IMR-90 (cell line): Measurements from ENCODE around the gene KATNAL2. TPM values are rescaled to one million over a fixed set of nuclear protein-coding genes. Genes with fewer than 3 reads are reported as not detected.

Experiments
- ATAC-seq: fragments of 200-7000 bp; cut with Tn5 transposase; 2 replicates; pipeline ENCODE4 v1.9.1; 2020; ENCODE audit warnings: low read depth, mild to moderate bottlenecking, moderate library complexity
- BruUV-seq: library from RNA; stranded (reverse); fragments of 400-500 nt; replicated peaks from 2 replicates; lab custom pipeline; 2021; lab: Mats Ljungman, UMichigan
- CTCF ChIA-PET: fragments of 300-600 bp; formaldehyde crosslinking; extraction: SDS; loops from one replicate; lab custom pipeline; 2021; ENCODE audit warnings: antibody characterized with exemption; lab: Yijun Ruan, JAX
- POLR2A ChIA-PET: fragments of 300-600 bp; sonication (Branson Sonifier 250); formaldehyde crosslinking; loops from one replicate; lab custom pipeline; 2022; ENCODE audit warnings: antibody characterized with exemption; ENCODE audit not compliant: unreplicated experiment; lab: Charles Lee
- DNase-seq: peaks from one replicate; pipeline ENCODE4 v3.0.0; 2013
- H2AFZ ChIP-seq: replicated peaks from 2 replicates; pipeline ENCODE3; 2013; ENCODE audit warnings: low read length, mild to moderate bottlenecking; ENCODE audit not compliant: poor library complexity
- H2AK5ac ChIP-seq: 2 replicates; pipeline ENCODE4 v1.6.1; 2013; ENCODE audit warnings: low read depth, low read length, inconsistent platforms
- H2AK9ac ChIP-seq: replicated peaks from 2 replicates; pipeline ENCODE3; 2013; ENCODE audit warnings: mild to moderate bottlenecking, low read depth, low read length, moderate library complexity; ENCODE audit not compliant: poor library complexity
- H2BK120ac ChIP-seq: 2 replicates; pipeline ENCODE4 v1.6.1; 2013; ENCODE audit warnings: low read depth, low read length, inconsistent platforms
- H2BK15ac ChIP-seq: 3 replicates; pipeline ENCODE4 v1.6.1; 2013; ENCODE audit warnings: low read depth, low read length, inconsistent platforms
- H2BK20ac ChIP-seq: 2 replicates; pipeline ENCODE4 v1.6.1; 2013; ENCODE audit warnings: low read depth, mild to moderate bottlenecking, inconsistent platforms, low read length, moderate library complexity
- H2BK5ac ChIP-seq: 2 replicates; pipeline ENCODE4 v1.6.1; 2013; ENCODE audit warnings: mild to moderate bottlenecking, low read depth, low read length, inconsistent platforms; ENCODE audit not compliant: poor library complexity, severe bottlenecking
- H3K14ac ChIP-seq: replicated peaks from 2 replicates; pipeline ENCODE4 v1.6.1; 2013; ENCODE audit warnings: low read depth, low read length, inconsistent platforms
- H3K18ac ChIP-seq: 2 replicates; pipeline ENCODE4 v1.6.1; 2013; ENCODE audit warnings: low read depth, low read length, control low read depth
- H3K23ac ChIP-seq: 2 replicates; pipeline ENCODE4 v1.6.1; 2013; ENCODE audit warnings: low read depth, low read length, inconsistent platforms
- H3K27ac ChIP-seq: 2 replicates; pipeline ENCODE4 v1.5.1; 2013; ENCODE audit warnings: mild to moderate bottlenecking, control low read depth, low read length; ENCODE audit not compliant: insufficient read depth
- H3K27me3 ChIP-seq: 2 replicates; pipeline ENCODE4 v1.6.1; 2013; ENCODE audit warnings: low read length; ENCODE audit not compliant: control insufficient read depth, insufficient read depth
- H3K36me3 ChIP-seq: 2 replicates; pipeline ENCODE4 v1.6.1; 2013; ENCODE audit warnings: low read length, mixed read lengths; ENCODE audit not compliant: control insufficient read depth, insufficient read depth
- H3K4ac ChIP-seq: 2 replicates; pipeline ENCODE4 v1.6.1; 2013; ENCODE audit warnings: low read depth, low read length, inconsistent platforms
- H3K4me1 ChIP-seq: 2 replicates; pipeline ENCODE4 v1.6.1; 2013; ENCODE audit warnings: low read length, mixed read lengths; ENCODE audit not compliant: control insufficient read depth, insufficient read depth
- H3K4me2 ChIP-seq: 2 replicates; pipeline ENCODE4 v1.6.1; 2013; ENCODE audit warnings: low read depth, mild to moderate bottlenecking, control low read depth, low read length, moderate library complexity
- H3K4me3 ChIP-seq: 2 replicates; pipeline ENCODE4 v1.5.1; 2013; ENCODE audit warnings: low read depth, mild to moderate bottlenecking, control low read depth, low read length, moderate library complexity; ENCODE audit not compliant: insufficient read depth
- H3K56ac ChIP-seq: 2 replicates; pipeline ENCODE4 v1.6.1; 2013; ENCODE audit warnings: low read length, inconsistent platforms; ENCODE audit not compliant: insufficient read depth; ENCODE audit errors: extremely low read depth
- H3K79me1 ChIP-seq, 2 experiments: 2 replicates each; pipeline ENCODE4 v1.6.1; 2013; ENCODE audit warnings: low read length in 2 of 2, inconsistent platforms in 1 of 2, low read depth in 1 of 2
- H3K9ac ChIP-seq: 2 replicates; pipeline ENCODE4 v1.6.1; 2013; ENCODE audit warnings: low read depth, low read length, control low read depth
- H3K9me1 ChIP-seq: 2 replicates; pipeline ENCODE4 v1.6.1; 2013; ENCODE audit warnings: low read length, inconsistent platforms; ENCODE audit not compliant: insufficient read depth
- H3K9me3 ChIP-seq: 2 replicates; pipeline ENCODE4 v1.6.1; 2013; ENCODE audit warnings: low read length; ENCODE audit not compliant: control insufficient read depth, insufficient read depth
- H4K20me1 ChIP-seq: 2 replicates; pipeline ENCODE4 v1.6.1; 2013; ENCODE audit warnings: low read length, inconsistent platforms; ENCODE audit not compliant: insufficient read depth
- H4K5ac ChIP-seq: 2 replicates; pipeline ENCODE4 v1.6.1; 2013; ENCODE audit warnings: mild to moderate bottlenecking, low read depth, low read length, control low read depth
- H4K8ac ChIP-seq, 2 experiments: 2 replicates each; pipeline ENCODE4 v1.6.1; 2013; ENCODE audit warnings: low read depth in 2 of 2, low read length in 2 of 2, control low read depth in 1 of 2, inconsistent platforms in 1 of 2
- H4K91ac ChIP-seq: 2 replicates; pipeline ENCODE4 v1.6.1; 2013; ENCODE audit warnings: low read depth, low read length, inconsistent platforms; ENCODE audit not compliant: insufficient read depth
- CHD1 ChIP-seq: IDR thresholded peaks from 2 replicates; pipeline ENCODE4 v1.6.1; 2012; ENCODE audit warnings: low read depth, low read length, improper control_type of control experiment
- MAFK ChIP-seq: IDR thresholded peaks from 2 replicates; pipeline ENCODE4 v1.6.1; 2012; ENCODE audit warnings: low read depth, low read length, improper control_type of control experiment
- NFE2L2 ChIP-seq: fragments of 150-350 bp; IDR thresholded peaks from 2 replicates; pipeline ENCODE4 v1.6.1; 2016; ENCODE audit warnings: low read depth, mild to moderate bottlenecking, low read length
- WGBS, 2 experiments: methylation state at CpG; one replicate each; pipeline versions ENCODE4 v1.1.5 to v1.1.7; 2013; ENCODE audit warnings: missing lambda C conversion rate in 2 of 2; ENCODE audit not compliant: insufficient read length in 1 of 2; ENCODE audit errors: extremely low coverage in 2 of 2; 5-methylcytosine and 5-hydroxymethylcytosine counted together
- dilution Hi-C: fragments of 300-500 bp; cut with HindIII; formaldehyde crosslinking; loops from one replicate; pipeline ENCODE4 v1.14.3; 2018; ENCODE audit warnings: low sequenced_read_pairs; ENCODE audit not compliant: unreplicated experiment
- in situ Hi-C: fragments of 300-500 bp; cut with MboI; formaldehyde crosslinking; loops from 3 replicates; pipeline ENCODE4 v1.14.3; 2019; ENCODE audit warnings: low sequenced_read_pairs, inconsistent platforms, mixed read lengths
- intact Hi-C: fragments of 100-400 bp; cut with micrococcal nuclease; formaldehyde crosslinking; loops from 2 replicates; pipeline ENCODE4 v1.10.0; 2022
- polyA plus RNA-seq, 3 experiments: library from polyadenylated mRNA; depleted of rRNA; stranded (reverse); fragments of >200 nt; gene quantifications; 2 replicates each; pipeline ENCODE4 v1.2.3, GENCODE V29; 2012; ENCODE audit warnings: low replicate concordance in 1 of 3
- total RNA-seq: library from RNA; depleted of rRNA; stranded (reverse); fragments of >200 nt; gene quantifications from 2 replicates; pipeline ENCODE4 v1.2.3, GENCODE V29; 2012
- TF ChIP-seq, protein P1 (sequence below): fragments of 150-350 bp; IDR thresholded peaks from 2 replicates; pipeline ENCODE4 v1.6.1; 2016; ENCODE audit warnings: low read depth, mild to moderate bottlenecking, low read length, moderate library complexity, borderline replicate concordance
- TF ChIP-seq, protein P2 (sequence below): fragments of 150-350 bp; IDR thresholded peaks from 2 replicates; pipeline ENCODE4 v1.6.1; 2017; ENCODE audit warnings: mild to moderate bottlenecking, antibody characterized with exemption, low read length, low read depth

The KATNAL2 gene
- total and polyA plus RNA-seq, 2 of the 4 experiments (the other 2 are of a cell fraction), result 0.90 to 2.3 TPM

DNA sequence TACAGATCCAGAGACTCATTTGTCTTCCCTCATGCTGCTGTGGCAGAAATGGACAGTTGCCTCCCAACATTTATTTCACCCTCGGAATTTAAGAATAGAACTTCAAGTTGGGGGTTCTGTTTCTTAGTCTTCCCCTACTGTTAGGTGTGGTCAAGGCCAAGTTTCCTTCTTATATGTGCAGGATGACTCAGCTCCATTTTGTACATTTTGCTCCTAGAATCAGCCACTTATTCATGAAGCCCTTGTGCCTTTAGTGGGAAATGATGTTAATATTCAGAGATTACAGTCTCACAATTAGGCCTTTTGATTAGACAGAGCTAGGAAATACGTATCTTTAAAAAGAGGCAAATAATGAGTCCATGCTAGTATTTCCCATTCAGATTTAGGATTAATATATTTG, 164.2 kb downstream of the KATNAL2 start:
- Histone ChIP-seq H3K9ac (no peak overlapping the region), H2AK9ac (no peak overlapping the region), H2BK5ac (no peak overlapping the region), H4K5ac (no peak overlapping the region), H2AK5ac (no peak overlapping the region), H3K27ac (no peak overlapping the region), H3K9me3 (no peaks in the 10 kb centered on the region), H3K36me3 (no peaks in the 10 kb centered on the region), H2BK15ac (no peak overlapping the region), H3K56ac (no peak overlapping the region), H3K27me3 (no peaks in the 10 kb centered on the region), H3K4me2 (no peak overlapping the region), H4K20me1 (no peaks in the 10 kb centered on the region), H3K9me1 (no peaks in the 10 kb centered on the region), H3K23ac (no peak overlapping the region), H3K79me1 (no peaks in the 10 kb centered on the region), H2BK20ac (no peak overlapping the region), H2AFZ (no peak overlapping the region), H2BK120ac (no peak overlapping the region), H3K14ac (no peak overlapping the region), H3K4ac (no peak overlapping the region), H3K4me3 (no peak overlapping the region), H3K4me1 (no peaks in the 10 kb centered on the region), H3K18ac (no peak overlapping the region), H4K8ac (no peak overlapping the region), H4K91ac (no peak overlapping the region)
- intact Hi-C loops, result no loop called here
- ATAC-seq (no peak), DNase-seq (no peak)
- WGBS, 2 experiments, result no CpG with 5 or more reads among the region's 2 CpGs
- BruUV-seq, result no TSS peak
- dilution Hi-C loops, result no loop called here
- CTCF ChIA-PET, result no interaction called here
- POLR2A ChIA-PET, result no interaction called here
- in situ Hi-C loops, result no loop called here
- TF ChIP-seq, protein P1, sequence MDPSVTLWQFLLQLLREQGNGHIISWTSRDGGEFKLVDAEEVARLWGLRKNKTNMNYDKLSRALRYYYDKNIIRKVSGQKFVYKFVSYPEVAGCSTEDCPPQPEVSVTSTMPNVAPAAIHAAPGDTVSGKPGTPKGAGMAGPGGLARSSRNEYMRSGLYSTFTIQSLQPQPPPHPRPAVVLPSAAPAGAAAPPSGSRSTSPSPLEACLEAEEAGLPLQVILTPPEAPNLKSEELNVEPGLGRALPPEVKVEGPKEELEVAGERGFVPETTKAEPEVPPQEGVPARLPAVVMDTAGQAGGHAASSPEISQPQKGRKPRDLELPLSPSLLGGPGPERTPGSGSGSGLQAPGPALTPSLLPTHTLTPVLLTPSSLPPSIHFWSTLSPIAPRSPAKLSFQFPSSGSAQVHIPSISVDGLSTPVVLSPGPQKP, result no peak
- TF ChIP-seq, protein P2, sequence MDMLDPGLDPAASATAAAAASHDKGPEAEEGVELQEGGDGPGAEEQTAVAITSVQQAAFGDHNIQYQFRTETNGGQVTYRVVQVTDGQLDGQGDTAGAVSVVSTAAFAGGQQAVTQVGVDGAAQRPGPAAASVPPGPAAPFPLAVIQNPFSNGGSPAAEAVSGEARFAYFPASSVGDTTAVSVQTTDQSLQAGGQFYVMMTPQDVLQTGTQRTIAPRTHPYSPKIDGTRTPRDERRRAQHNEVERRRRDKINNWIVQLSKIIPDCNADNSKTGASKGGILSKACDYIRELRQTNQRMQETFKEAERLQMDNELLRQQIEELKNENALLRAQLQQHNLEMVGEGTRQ, result no peak
- TF ChIP-seq NFE2L2 (no peak), MAFK (no peak), CHD1 (no peak)
